ENCODE data around the gene ITPRIP.

Gene ITPRIP

DNA sequence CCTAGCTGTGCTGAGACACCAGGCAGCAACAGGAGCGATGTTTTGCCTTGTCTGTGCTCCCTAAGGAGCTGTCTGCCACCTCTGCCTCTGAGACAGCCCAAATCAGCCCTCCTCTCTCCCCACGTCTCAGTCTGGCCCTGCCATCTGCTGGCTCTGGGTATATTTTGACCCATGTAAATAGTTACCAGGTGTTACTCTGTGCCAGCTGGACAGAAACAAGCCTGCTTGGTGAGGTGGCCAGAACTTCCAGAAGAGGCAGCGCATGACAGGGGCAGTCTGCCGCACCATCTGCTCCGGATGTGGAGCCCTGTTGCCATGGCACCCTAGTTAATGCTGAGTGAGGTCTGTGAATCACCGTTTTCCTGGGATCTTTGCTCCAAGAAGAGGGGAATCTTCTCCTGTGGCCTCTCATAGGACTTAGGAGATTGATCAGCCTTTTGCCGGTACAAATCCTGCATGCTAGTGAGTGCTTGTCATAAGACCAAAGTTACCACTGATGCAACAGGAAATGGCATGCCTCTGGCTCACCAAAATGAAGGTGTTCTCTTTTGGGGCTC, 37.5 kb downstream of the ITPRIP start:
- TF ChIP-seq, protein P1, sequence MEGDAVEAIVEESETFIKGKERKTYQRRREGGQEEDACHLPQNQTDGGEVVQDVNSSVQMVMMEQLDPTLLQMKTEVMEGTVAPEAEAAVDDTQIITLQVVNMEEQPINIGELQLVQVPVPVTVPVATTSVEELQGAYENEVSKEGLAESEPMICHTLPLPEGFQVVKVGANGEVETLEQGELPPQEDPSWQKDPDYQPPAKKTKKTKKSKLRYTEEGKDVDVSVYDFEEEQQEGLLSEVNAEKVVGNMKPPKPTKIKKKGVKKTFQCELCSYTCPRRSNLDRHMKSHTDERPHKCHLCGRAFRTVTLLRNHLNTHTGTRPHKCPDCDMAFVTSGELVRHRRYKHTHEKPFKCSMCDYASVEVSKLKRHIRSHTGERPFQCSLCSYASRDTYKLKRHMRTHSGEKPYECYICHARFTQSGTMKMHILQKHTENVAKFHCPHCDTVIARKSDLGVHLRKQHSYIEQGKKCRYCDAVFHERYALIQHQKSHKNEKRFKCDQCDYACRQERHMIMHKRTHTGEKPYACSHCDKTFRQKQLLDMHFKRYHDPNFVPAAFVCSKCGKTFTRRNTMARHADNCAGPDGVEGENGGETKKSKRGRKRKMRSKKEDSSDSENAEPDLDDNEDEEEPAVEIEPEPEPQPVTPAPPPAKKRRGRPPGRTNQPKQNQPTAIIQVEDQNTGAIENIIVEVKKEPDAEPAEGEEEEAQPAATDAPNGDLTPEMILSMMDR (IDR thresholded peaks at IDR 0.05): no peak
- Histone ChIP-seq H3K27ac (peak overlapping the region; percentile 93 to 99), H3K4me3 (peak overlapping the region; percentile 58)
- DNase-seq (ENCODE audit: low spot score): peak; percentile 95

DNA sequence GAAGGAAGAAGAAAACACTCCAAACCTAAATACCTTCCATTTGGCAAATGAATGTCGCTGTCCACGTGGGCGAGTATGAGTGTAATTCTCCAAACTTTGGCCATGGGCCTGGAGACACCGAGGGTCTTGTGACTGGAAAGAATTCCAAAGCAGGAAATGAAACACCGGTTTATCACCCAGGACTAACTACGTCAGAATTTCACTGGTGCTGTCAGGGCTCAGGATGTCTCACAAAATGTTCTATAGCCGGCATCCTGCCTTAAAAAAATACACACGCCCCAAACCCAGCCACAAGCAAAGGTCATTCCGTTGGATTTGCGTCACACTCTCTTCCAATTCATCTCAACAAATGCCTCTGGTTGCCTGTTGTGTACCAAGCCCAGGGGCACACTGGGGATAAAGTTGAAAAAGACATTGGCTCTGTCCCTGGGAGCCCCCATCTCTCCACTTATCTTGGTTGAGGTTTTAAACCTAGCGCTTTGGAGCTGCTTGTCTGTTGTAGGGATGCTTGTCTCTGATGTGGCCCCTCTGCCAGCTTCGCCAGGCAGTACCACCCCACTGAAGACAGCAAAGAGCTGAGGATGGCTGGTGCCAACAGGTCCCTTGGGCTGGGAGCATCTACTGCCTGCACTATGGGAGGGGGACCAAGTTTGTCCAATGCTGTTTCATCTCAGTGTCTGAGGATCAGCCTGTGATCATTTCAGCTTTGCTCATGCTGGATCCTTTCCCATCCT, 38.1 kb downstream of the ITPRIP start:
- TF ChIP-seq, protein P1 (IDR thresholded peaks at IDR 0.05): no peak
- peak overlapping the region; percentile 93 to 99 for H3K27ac ChIP-seq
- peak; percentile 95 for DNase-seq (ENCODE audit: low spot score)
- H3K4me3 ChIP-seq: peak overlapping the region; percentile 58

DNA sequence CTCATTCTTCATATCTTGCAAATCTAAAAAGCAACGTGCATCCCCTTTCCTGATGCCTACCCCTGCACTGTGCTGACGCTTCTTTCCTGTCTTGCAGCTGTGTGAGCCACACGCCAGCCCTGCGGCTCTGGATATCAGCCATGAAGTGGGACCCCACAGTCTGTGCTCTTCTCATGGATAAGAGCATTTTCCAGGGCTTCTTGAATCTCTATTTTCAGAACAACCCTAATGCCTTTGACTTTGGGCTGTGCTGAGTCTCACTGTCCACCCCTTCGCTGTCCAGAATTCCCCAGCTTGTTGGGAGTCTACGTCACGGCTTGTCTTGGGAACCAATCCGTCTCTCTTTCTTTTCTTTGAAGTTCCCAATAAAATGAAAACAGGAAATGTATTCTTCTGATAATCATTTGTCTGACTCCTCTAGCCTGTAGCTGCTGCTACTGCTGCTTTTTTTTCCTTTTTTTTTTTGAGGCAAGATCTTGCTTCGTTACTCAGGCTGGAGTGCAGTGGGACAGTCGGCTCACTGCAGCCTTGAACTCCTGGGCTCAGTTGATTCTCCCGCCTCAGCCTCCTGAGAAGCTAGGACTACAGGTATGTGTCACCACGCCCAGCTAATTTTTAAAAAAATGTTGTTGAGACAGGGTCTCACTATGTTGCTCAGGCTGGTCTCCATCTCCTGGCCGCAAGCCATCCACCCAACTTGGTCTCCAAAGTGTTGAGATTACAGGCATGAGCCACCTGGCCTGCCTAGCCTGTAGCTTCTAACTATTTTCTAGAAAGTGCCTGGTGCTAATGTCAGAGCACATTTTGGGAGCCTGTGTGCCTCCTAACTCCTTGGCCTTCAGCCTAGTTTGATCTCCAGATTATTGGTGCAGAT, 39.0 kb downstream of the ITPRIP start:
- no peak for DNase-seq (ENCODE audit: low spot score)
- TF ChIP-seq, protein P1 (IDR thresholded peaks at IDR 0.05): no peak
- Histone ChIP-seq H3K4me3 (peak overlapping the region; percentile 33), H3K27ac (peak overlapping the region; percentile 82 to 99)

DNA sequence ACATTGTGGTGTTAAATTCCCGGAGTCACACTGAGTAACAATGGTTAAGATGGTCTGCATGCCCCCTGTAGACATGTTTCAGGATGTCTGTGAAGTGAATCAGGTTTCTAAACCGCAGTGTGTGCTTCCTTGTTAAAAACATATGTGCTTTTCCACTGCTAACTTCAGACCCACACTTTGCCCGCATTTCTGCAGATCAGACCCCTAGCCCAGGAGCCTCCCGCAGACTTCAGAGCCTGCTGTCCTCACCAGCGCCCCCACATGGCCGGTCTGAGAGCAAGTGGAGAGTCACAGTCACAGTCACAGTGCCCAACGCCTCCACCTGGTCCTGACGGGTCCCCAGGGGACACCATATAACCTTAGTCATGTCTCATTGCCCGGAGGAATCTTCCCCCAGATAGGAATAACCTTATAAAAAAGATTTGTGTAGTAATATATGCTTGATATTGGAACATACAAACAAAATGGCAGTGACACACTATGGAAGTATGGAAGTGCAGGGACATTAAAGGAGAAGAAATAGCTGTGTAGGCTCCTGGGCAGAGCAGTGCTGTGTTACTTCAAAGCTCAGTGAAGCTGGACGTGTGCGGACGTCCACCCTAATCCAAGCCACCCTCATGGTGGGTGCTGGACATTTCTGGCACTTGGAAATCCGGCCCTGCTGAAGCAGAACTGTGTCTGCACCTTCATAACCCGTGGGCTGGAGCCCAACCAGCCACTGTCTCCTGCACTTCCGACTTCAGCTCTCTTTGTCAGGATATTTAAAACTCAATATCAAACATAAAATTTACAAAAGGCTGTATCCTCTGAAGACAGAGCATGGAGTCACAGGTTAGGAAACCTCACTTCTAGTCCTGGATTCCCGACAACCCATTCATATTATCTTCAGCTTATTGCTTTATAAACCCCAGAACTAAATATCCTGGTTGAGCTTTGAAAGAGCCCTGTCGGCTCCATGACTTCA, 40.3 kb downstream of the ITPRIP start:
- TF ChIP-seq, protein P1 (IDR thresholded peaks at IDR 0.05): no peak
- no peak for DNase-seq (ENCODE audit: low spot score)
- H3K4me3 ChIP-seq: no peak overlapping the region
- peak overlapping the region; percentile 82 to 85 for H3K27ac ChIP-seq

DNA sequence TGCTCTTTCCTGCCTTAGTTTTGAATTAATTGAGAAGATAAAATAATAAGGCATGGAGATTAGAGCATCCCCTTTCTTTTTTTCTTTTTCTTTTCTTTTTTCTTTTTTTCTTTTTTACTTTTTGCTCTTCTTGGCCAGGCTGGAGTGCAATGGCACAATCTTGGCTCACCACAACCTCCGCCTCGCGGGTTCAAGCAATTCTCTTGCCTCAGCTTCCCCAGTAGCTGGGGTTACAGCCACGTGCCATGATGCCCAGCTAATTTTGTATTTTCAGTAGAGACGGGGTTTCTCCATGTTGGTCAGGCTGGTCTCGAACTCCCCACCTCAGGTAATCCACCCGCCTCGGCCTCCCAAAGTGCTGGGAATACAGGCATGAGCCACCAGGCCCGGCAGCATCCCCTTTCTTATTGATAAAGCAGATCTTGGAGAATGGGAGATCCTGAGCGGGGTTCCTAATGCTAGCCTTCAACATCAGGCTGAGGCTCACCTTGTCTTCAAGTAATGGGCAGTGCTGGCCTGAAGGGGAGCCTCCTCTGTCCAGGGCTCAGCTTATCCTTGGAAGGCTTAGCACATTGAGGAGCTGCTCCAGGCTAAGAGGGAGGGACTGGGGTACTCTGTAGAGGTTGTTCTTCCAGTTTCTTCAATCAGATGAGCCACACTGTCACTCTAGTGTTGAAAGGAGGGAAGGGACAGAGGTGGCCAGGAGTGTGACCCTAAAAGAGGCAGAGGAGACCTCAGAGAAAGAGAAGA, 41.4 kb downstream of the ITPRIP start:
- TF ChIP-seq, protein P1 (IDR thresholded peaks at IDR 0.05): no peak
- Histone ChIP-seq H3K4me3 (no peak overlapping the region), H3K27ac (peak overlapping the region in 1 of 2 donors; percentile 85)
- DNase-seq (ENCODE audit: low spot score): no peak
